SK-N-SH treated with all-trans-retinoic acid at 6 μM for 48 hours (cell line): Measurements from ENCODE around the gene ABCA10.

Experiments used
- ATAC-seq: fragments of 200-7000 bp; cut with Tn5 transposase; 3 replicates; pipeline ENCODE4 v1.9.1; 2020; ENCODE audit warnings: mild to moderate bottlenecking, moderate library complexity
- ARNTL ChIP-seq: fragments of 450-650 bp; formaldehyde crosslinking; IDR thresholded peaks from 2 replicates; pipeline ENCODE4 v1.5.0; 2020; ENCODE audit warnings: low read depth, mild to moderate bottlenecking, moderate library complexity, borderline replicate concordance
- BACH2 ChIP-seq: fragments of 250-450 bp; sonication (Bioruptor Pico); IDR thresholded peaks from 2 replicates; pipeline ENCODE4 v1.9.0; 2021; ENCODE audit warnings: mild to moderate bottlenecking, borderline replicate concordance
- CSDC2 ChIP-seq: fragments of 250-450 bp; sonication (Bioruptor Pico); IDR thresholded peaks from 2 replicates; pipeline ENCODE4 v1.5.0; 2020; ENCODE audit warnings: mild to moderate bottlenecking, moderate library complexity
- CSRNP3 ChIP-seq: fragments of 250-450 bp; sonication (Bioruptor Pico); IDR thresholded peaks from 2 replicates; pipeline ENCODE4 v1.5.1; 2021; ENCODE audit warnings: mild to moderate bottlenecking, moderate library complexity
- ISL1 ChIP-seq: fragments of 250-450 bp; sonication (Bioruptor Pico); IDR thresholded peaks from 2 replicates; pipeline ENCODE4 v2.1.2; 2022; ENCODE audit warnings: mild to moderate bottlenecking, moderate library complexity
- OSR1 ChIP-seq: fragments of 250-450 bp; sonication (Bioruptor Pico); IDR thresholded peaks from 2 replicates; pipeline ENCODE4 v1.8.0; 2022; ENCODE audit warnings: moderate library complexity, mild to moderate bottlenecking, inconsistent platforms
- POU6F1 ChIP-seq: fragments of 250-450 bp; sonication (Bioruptor Pico); IDR thresholded peaks from 2 replicates; pipeline ENCODE4 v1.8.0; 2021; ENCODE audit warnings: low read depth, mild to moderate bottlenecking, moderate library complexity, borderline replicate concordance
- PPARA ChIP-seq: fragments of 250-450 bp; sonication (Bioruptor Pico); IDR thresholded peaks from 2 replicates; pipeline ENCODE4 v1.5.0; 2020; ENCODE audit warnings: mild to moderate bottlenecking, borderline replicate concordance
- RARB ChIP-seq: fragments of 250-450 bp; sonication (Bioruptor Pico); IDR thresholded peaks from 2 replicates; pipeline ENCODE4 v1.8.0; 2021; ENCODE audit warnings: mild to moderate bottlenecking, moderate library complexity
- SNAI2 ChIP-seq: fragments of 250-450 bp; sonication (Bioruptor Pico); IDR thresholded peaks from 2 replicates; pipeline ENCODE4 v1.5.0; 2020; ENCODE audit warnings: mild to moderate bottlenecking, moderate library complexity
- TCF4 ChIP-seq: fragments of 250-450 bp; sonication (Bioruptor Pico); IDR thresholded peaks from 2 replicates; pipeline ENCODE4 v1.8.0; 2021; ENCODE audit warnings: mild to moderate bottlenecking, moderate library complexity, borderline replicate concordance
- TOX ChIP-seq: fragments of 250-450 bp; sonication (Bioruptor Pico); IDR thresholded peaks from 2 replicates; pipeline ENCODE4 v1.8.0; 2021; ENCODE audit warnings: mild to moderate bottlenecking, moderate library complexity, borderline replicate concordance
- ZC3H10 ChIP-seq: fragments of 250-450 bp; sonication (Bioruptor Pico); IDR thresholded peaks from 2 replicates; pipeline ENCODE4 v1.5.1; 2021; ENCODE audit warnings: mild to moderate bottlenecking, moderate library complexity
- ZFP3 ChIP-seq: fragments of 250-450 bp; sonication (Bioruptor Pico); IDR thresholded peaks from 2 replicates; pipeline ENCODE4 v1.5.0; 2020; ENCODE audit warnings: mild to moderate bottlenecking, moderate library complexity
- ZFP30 ChIP-seq: fragments of 450-650 bp; formaldehyde crosslinking; IDR thresholded peaks from 2 replicates; pipeline ENCODE4 v1.5.0; 2022; ENCODE audit warnings: mild to moderate bottlenecking, moderate library complexity
- ZNF565 ChIP-seq: fragments of 450-650 bp; formaldehyde crosslinking; conservative IDR thresholded peaks from 2 replicates; pipeline ENCODE4 v1.5.0; 2020; ENCODE audit warnings: low read depth, mild to moderate bottlenecking, moderate library complexity
- ZNF70 ChIP-seq: fragments of 450-650 bp; formaldehyde crosslinking; IDR thresholded peaks from 2 replicates; pipeline ENCODE4 v1.5.0; 2020; ENCODE audit warnings: mild to moderate bottlenecking, moderate library complexity
- ZNF8 ChIP-seq: fragments of 450-650 bp; formaldehyde crosslinking; IDR thresholded peaks from 2 replicates; pipeline ENCODE4 v1.5.0; 2020; ENCODE audit warnings: mild to moderate bottlenecking, moderate library complexity
- TF ChIP-seq, protein P1 (sequence below): fragments of 250-450 bp; sonication (Bioruptor Pico); IDR thresholded peaks from 2 replicates; pipeline ENCODE4 v1.5.0; 2020; ENCODE audit warnings: mild to moderate bottlenecking, moderate library complexity
- TF ChIP-seq, protein P2 (sequence below): fragments of 250-450 bp; sonication (Bioruptor Pico); IDR thresholded peaks from 2 replicates; pipeline ENCODE4 v1.8.0; 2020; ENCODE audit warnings: mild to moderate bottlenecking, moderate library complexity, borderline replicate concordance
- TF ChIP-seq, protein P3 (sequence below): fragments of 250-450 bp; sonication (Bioruptor Pico); IDR thresholded peaks from 2 replicates; pipeline ENCODE4 v1.5.1; 2020; ENCODE audit warnings: low read depth, mild to moderate bottlenecking, moderate library complexity

The ABCA10 gene

GRCh38 chr17:69123626-69124025 is 105.0 kb downstream of the ABCA10 start (continued):
- no peak for TF ChIP-seq TOX

DNA sequence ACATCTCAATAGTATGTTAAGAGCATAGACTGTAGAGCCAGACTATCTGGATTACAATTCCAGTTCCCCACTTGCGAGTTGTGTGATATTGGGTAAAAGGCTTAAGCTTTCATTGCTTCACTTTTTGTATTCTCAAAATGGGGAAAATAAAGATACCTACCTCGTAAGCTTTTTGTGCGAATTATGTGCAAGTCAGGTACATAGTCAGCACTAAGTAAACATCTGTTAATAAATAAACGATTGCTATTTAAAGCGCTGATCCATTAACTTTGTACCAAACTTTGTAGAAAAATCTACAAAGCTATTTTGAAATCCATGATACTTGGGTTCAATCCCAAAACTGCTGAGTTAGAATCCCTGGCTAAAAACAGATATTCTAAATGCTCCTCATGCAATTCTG is 106.6 kb downstream of the ABCA10 start:
- TF ChIP-seq, protein P1, sequence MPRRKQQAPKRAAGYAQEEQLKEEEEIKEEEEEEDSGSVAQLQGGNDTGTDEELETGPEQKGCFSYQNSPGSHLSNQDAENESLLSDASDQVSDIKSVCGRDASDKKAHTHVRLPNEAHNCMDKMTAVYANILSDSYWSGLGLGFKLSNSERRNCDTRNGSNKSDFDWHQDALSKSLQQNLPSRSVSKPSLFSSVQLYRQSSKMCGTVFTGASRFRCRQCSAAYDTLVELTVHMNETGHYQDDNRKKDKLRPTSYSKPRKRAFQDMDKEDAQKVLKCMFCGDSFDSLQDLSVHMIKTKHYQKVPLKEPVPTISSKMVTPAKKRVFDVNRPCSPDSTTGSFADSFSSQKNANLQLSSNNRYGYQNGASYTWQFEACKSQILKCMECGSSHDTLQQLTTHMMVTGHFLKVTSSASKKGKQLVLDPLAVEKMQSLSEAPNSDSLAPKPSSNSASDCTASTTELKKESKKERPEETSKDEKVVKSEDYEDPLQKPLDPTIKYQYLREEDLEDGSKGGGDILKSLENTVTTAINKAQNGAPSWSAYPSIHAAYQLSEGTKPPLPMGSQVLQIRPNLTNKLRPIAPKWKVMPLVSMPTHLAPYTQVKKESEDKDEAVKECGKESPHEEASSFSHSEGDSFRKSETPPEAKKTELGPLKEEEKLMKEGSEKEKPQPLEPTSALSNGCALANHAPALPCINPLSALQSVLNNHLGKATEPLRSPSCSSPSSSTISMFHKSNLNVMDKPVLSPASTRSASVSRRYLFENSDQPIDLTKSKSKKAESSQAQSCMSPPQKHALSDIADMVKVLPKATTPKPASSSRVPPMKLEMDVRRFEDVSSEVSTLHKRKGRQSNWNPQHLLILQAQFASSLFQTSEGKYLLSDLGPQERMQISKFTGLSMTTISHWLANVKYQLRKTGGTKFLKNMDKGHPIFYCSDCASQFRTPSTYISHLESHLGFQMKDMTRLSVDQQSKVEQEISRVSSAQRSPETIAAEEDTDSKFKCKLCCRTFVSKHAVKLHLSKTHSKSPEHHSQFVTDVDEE (CRISPR knock-in tag): no peak
- no peak for TF ChIP-seq CSDC2 (CRISPR knock-in tag)
- TF ChIP-seq POU6F1 (CRISPR knock-in tag): no peak
- TF ChIP-seq PPARA: no peak
- TF ChIP-seq TCF4: no peak
- TF ChIP-seq, protein P2, sequence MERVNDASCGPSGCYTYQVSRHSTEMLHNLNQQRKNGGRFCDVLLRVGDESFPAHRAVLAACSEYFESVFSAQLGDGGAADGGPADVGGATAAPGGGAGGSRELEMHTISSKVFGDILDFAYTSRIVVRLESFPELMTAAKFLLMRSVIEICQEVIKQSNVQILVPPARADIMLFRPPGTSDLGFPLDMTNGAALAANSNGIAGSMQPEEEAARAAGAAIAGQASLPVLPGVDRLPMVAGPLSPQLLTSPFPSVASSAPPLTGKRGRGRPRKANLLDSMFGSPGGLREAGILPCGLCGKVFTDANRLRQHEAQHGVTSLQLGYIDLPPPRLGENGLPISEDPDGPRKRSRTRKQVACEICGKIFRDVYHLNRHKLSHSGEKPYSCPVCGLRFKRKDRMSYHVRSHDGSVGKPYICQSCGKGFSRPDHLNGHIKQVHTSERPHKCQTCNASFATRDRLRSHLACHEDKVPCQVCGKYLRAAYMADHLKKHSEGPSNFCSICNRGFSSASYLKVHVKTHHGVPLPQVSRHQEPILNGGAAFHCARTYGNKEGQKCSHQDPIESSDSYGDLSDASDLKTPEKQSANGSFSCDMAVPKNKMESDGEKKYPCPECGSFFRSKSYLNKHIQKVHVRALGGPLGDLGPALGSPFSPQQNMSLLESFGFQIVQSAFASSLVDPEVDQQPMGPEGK: no peak
- TF ChIP-seq, protein P3, sequence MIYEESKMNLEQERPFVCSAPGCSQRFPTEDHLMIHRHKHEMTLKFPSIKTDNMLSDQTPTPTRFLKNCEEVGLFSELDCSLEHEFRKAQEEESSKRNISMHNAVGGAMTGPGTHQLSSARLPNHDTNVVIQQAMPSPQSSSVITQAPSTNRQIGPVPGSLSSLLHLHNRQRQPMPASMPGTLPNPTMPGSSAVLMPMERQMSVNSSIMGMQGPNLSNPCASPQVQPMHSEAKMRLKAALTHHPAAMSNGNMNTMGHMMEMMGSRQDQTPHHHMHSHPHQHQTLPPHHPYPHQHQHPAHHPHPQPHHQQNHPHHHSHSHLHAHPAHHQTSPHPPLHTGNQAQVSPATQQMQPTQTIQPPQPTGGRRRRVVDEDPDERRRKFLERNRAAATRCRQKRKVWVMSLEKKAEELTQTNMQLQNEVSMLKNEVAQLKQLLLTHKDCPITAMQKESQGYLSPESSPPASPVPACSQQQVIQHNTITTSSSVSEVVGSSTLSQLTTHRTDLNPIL (CRISPR knock-in tag): no peak
- TF ChIP-seq BACH2: no peak
- no peak for TF ChIP-seq ZFP30 (CRISPR knock-in tag)
- no peak for TF ChIP-seq ZFP3 (CRISPR knock-in tag)
- no peak for TF ChIP-seq SNAI2 (CRISPR knock-in tag)
- no peak for TF ChIP-seq ISL1 (CRISPR knock-in tag)
- TF ChIP-seq ZNF565 (CRISPR knock-in tag): no peak
- no peak for TF ChIP-seq CSRNP3 (CRISPR knock-in tag)
- TF ChIP-seq RARB (CRISPR knock-in tag): no peak
- TF ChIP-seq OSR1 (CRISPR knock-in tag): no peak
- TF ChIP-seq ZNF8 (CRISPR knock-in tag): no peak
- no peak for TF ChIP-seq ZC3H10 (CRISPR knock-in tag)
- no peak for TF ChIP-seq ARNTL (CRISPR knock-in tag)
- ATAC-seq: no peak

DNA sequence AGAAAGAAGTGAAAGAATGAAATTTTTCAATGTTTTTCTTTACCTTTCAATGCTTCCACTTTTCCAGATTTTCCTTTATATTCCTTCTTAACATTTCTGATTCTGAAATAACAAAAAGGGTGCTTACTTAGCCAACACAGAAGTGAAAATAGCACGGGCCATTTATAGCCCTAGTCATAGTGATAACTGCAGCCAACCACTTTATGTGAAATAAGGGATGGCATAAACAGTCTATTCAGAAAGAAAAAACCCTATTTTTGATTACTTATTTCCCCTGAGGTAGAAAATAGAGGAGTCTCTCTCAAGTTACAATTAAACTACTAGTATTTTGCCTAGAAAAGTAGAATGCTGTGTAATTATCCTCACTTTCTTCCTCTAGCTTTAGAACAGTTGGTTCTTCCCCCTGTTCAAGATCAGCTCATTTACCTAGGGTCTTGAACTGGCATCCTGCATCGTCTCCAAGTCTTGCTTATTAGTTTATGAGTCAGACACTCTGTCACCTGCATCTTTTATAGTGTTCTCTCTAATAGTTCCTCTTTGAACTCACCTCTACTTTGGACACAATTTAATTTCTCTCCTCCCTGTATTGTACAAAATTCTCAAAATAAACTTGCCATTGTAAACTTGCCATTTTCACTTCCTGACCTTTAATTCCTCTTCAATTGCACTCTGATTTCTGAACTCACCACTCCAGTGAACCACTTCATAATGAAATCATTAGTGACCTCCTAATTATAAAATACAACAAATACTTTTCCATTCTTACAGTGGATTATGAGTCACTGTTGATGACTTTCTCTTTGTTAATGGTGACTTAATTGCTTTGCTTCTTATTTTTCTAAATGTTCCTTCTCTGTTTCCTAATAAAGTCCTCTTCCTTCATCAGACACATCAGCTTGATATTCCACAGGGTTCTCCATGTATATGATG is 110.5 kb downstream of the ABCA10 start:
- no peak for ATAC-seq
- TF ChIP-seq, protein P3 (CRISPR knock-in tag): no peak
- no peak for TF ChIP-seq ISL1 (CRISPR knock-in tag)
- no peak for TF ChIP-seq OSR1 (CRISPR knock-in tag)
- TF ChIP-seq CSRNP3 (CRISPR knock-in tag): no peak
- TF ChIP-seq, protein P1 (CRISPR knock-in tag): no peak
- TF ChIP-seq TOX: no peak
- TF ChIP-seq PPARA: no peak
- no peak for TF ChIP-seq ZNF70
- TF ChIP-seq RARB (CRISPR knock-in tag): no peak
- TF ChIP-seq ZFP30 (CRISPR knock-in tag): no peak
